Activated CD4-positive, alpha-beta T cell treated with anti-CD3 and anti-CD28 coated beads, Interleukin-10, Interleukin-2, amounts not matched to agents 100 ng/mL and 50 ng/mL, durations not matched to agents 16 hours and 8 hours (primary cell): ENCODE measurements around the gene LGSN.
"Not testable (repeated sequence)": the region's sequence is repeated elsewhere in the genome, so short reads cannot be mapped to it uniquely, and the experiment has no call there.

Experiments used
- DNase-seq: peaks from one replicate; pipeline ENCODE4 v3.0.0-alpha.2; 2020

LGSN gene, protein sequence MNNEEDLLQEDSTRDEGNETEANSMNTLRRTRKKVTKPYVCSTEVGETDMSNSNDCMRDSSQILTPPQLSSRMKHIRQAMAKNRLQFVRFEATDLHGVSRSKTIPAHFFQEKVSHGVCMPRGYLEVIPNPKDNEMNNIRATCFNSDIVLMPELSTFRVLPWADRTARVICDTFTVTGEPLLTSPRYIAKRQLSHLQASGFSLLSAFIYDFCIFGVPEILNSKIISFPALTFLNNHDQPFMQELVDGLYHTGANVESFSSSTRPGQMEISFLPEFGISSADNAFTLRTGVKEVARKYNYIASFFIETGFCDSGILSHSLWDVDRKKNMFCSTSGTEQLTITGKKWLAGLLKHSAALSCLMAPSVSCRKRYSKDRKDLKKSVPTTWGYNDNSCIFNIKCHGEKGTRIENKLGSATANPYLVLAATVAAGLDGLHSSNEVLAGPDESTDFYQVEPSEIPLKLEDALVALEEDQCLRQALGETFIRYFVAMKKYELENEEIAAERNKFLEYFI

DNA sequence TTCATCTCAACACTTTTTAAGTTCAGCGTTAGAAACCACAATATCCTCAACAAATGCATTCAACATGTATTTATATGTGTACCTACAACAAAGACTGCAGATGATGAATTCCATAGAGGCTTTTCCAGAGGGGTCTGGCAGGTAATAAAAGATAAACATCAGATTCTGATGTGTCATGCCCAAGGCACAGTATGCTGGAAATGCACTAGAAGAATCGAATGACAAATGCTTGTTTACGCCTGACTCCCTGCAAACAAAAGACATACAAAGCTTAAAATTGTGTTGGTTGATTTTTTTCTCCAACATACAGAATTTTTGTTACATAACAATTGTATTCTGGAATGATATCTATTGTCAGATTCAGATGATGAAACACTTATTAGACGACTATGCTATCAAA, at the start of gene LGSN:
TSS of gene LGSN (minus strand) at position 45 of the 400 bp plus-strand sequence. CDS start at position 5, 40 bp downstream.
- no peak for DNase-seq

DNA sequence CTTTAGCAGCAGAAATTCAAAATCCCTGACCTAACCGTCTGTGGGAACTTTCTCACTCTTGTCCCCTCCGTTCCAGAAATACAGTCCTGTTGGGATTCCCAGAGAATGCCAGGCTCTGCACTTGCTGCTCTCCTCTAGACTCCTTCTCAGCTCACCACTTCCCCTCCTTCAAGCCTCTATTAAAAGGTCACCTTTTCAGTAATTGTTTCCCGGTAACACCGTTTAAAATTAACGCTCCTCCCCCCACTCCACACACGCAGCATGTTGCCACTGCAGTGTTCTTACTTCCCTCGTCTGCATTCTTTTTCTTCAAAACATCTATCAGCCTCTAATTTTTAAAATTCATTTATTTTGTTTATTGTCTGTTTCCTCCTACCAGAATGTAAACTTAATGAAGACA, 48.6 kb upstream of the LGSN start:
- no peak for DNase-seq

DNA sequence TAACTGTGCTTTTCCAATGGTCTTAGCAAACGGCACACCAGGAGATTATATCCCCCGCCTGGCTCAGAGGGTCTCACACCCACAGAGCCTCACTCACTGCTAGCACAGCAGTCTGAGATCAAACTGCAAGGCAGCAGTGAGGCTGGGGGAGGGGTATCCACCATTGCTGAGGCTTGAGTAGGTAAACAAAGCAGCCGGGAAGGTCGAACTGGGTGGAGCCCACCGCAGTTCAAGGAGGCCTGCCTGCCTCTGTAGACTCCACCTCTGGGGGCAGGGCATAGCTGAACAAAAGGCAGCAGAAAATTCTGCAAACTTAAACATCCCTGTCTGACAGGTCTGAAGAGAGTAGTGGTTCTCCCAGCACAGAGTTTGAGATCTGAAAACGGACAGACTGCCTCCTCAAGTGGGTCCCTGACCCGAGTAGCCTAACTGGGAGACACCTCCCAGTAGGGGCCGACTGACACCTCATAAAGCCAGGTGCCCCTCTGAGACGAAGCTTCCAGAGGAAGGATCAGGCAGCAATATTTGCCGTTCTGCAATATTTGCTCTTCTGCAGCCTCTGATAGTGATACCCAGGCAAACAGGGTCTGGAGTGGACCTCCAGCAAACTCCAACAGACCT, 42.8 kb upstream of the LGSN start:
- DNase-seq, result not testable (repeated sequence)

DNA sequence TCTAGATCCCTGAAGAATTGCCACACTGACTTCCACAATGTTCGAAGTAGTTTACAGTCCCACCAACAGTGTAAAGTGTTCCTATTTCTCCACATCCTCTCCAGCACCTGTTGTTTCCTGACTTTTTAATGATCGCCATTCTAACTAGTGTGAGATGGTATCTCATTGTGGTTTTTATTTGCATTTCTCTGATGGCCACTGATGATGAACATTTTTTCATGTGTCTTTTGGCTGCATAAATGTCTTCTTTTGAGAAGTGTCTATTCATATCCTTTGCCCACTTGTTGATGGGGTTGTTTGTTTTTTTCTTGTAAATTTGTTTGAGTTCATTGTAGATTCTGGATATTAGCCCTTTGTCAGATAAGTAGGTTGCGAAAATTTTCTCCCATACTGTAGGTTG, 37.6 kb upstream of the LGSN start:
- not testable (repeated sequence) for DNase-seq

DNA sequence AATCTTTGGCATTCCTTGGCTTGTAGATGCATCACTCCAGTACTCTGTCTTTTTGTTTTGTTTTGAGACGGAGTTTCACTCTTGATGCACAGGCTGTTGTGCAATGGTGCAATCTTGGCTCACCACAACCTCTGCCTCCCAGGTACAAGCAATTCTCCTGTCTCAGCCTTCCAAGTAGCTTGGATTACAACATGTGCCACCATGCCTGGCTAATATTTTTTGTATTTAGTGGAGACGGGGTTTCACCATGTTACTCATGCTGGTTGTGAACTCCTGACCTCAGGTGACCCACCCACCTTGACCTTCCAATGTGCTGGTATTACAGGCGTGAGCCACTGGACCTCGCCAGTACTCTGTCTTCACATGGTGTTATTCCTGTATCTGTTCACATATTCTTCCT, 35.8 kb upstream of the LGSN start:
- DNase-seq, result no peak

DNA sequence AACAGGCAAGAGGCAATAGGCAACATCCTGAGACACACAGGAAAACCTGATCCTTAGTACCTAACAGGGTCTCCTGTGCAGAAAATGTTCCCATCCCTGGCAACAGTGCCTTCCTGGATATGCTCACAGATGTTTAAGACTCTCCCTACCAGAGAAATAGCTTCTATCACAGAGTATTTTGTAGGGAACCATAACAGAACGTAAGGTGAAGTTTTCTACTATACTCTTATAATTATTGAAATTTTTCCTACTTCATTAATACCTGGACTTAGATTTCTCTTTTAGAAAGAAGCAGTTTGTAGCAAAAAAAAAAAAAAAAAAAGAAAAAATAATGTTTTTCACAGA, 33.5 kb upstream of the LGSN start:
- no peak for DNase-seq

DNA sequence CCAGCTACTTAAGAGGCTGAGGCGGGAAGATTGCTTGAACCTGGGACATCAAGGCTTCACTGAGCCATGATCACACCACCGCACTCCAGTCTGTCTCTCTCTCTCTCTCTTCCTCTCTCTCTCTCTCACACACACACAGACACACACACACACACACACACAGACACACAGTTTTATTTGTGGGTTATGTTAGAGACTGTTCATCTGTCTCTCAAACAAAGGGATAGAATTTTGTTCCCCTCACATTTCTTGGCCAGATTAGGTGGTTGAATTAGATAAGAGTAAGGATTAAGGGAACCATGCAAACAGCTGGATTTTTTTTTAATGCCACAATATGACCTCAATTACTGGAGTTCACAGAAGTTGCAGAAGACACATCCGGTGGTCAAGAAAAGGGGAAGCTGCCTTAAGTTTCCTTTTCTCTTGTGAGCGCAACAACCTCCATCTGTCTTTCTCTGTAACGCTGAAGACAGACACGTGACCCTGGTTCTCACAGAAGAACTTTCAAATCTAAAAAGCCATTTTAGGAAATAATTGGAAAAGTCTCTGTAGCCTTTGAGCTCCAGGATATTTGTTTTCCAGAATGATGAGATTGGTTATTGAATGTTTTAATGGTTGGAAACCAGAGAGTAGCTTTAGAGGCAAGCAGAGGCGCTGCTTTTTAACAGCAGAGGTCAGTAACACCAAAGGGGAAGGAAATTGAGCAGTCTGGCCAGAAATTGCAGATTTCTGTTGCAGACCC, 32.9 kb upstream of the LGSN start:
- DNase-seq, result peak; percentile 9

DNA sequence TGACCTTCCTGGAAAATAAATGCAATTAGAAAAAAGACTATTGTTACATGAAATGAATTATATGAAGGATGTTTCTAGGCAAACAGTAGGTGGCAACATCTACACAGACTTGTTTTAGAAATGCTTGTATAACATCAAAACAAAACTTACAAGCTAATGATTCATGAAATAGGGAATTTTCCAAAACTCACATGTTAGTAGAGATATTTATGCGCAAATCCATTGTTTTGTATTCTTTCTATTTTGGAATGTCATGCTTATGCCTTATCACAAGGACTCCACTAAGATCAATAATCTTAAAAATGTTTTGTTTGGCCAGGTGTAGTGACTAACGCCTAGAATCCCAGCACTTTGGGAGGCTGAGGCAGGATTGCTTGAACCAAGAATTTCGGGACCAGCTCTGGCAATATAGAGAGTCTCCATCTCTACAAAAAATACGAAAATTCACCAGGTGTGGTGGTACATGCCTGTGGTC, 32.3 kb upstream of the LGSN start:
- peak; percentile 7 for DNase-seq

DNA sequence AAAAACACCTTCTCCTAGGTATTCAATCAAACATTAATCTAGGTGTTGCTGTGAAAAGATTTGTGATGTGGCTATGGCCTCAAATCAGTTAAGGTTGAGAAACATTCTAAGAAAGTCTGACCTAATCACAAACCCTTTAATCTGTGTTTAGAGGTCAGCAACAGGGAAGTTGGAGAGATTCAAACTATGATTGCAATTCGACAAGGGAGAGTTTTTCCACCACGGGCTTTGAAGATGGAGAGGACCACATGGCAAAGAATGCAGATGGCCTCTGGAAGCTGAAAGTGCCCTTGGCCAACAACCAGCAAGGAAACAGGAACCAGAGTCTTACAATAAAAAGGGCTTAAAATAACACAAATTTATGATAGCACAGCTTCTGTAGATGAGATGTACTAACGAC, 29.6 kb upstream of the LGSN start:
- DNase-seq, result no peak

DNA sequence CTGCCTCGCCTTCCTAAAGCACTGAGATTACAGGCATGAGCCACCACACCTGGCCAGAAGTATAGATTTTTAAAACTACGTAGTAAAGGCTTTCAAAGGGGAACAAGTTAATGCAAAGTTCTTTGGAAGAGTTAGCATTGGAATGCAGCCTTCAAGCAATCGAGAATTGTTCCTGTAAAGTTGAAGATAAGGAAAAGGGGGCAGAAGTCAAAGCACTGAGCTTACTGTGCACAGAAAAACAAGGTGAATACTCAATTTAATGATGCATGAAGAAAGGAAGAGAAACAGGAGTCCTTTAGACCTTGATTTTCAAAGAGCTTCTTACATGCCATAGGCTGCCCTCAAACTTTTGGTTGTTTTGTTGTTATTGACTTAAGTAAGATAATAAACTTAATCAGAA, 29.1 kb upstream of the LGSN start:
- no peak for DNase-seq

DNA sequence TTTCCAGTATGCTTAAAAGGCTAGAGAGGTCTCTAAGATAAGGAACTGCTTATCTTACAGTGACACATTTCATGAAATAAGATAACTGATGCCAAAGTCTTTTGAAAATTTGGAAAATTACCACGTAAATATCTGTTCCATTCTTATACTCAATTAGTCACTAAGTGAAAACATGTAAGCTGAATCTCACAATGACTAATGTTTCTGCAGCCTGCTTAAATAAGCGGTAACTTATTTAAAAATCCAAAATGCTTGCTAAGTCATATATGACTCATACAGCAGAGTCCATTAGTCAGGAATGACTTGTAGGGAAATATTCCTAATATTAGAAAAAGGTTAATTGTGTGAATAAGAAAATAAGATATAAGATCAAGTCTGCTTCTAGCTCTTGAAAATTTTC, 27.8 kb upstream of the LGSN start:
- DNase-seq, result no peak

DNA sequence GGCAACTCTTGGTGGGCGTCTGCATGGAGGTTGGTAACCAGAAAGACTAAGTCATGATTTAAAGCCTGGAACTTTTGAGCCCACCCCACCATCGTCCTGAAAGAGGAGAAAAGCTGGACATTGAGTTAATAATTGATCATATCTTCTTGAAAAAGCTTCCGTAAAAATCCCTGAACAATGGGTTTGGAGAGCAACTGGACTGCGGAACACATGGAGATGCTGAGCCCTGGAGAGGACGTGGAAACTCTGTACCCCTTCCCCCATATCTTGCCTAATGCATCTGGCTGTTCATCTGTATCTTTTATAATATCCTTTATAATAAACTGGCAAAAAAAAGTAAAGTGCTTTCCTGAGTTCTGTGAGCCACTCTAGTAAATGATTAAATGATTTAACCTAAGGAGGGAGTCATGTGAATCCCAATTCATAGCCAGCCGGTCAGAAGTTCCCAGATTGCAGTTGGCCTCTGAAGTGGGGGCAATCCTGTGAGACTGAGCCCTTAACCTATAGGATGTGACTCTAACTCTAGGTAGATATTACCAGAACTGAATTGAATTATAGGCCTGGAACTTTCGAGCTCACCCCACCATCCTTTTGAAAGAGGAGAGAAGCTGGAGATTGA, 26.5 kb upstream of the LGSN start:
- no peak for DNase-seq

DNA sequence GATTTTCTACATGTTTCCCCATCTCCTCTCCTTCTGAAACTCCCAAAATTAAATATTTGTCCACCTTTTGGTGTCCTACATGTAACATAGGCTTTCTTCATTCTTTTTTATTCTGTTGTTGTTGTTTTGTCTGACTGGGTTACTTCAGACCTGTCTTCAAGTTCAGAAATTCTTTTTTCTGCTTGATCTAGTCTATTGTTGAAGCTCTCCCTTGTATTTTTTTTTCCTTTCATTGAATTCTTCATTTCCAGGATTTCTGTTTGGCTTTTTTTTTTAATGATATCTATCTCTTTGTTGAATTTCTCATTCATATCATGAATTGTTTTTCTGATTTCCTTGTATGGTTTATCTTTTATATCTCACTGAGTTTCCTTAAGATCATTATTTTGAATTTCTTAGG, 20.6 kb upstream of the LGSN start:
- no peak for DNase-seq

DNA sequence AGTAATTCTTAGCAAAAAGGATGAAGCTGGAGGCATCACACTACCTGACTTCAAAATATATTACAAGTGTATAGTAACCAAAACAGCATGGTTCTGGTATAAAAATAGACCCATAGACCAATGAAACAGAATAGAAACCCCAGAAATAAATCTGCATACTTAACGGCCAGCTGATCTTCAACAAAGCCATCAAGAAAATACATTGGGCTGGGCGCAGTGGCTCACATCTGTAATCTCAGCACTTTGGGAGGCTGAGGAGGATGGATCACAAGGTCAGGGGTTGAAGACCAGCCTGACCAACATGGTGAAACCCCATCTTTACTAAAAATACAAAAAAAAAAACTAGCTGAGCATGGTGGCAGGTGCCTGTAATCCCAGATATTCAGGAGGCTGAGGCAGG, 14.9 kb upstream of the LGSN start:
- DNase-seq, result not testable (repeated sequence)

DNA sequence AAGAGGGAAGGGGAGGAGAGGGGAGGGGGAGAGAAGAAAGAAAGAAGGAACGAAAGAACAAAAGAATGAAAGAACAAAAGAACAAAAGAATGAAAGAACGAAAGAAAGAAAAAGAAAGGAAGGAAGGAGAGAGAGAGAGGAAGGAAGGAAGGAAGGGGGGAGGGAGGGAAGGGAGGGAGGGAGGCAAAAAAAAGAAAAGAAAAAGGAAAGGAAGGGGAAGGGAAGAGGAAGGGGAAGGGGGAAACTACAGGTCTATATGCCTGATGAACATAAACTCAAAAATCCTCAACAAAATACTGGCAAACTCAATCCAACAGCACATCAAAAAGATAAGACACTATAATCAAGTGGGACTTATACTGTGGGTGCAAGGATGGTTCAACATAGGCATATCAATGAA, 13.7 kb upstream of the LGSN start:
- no peak for DNase-seq

DNA sequence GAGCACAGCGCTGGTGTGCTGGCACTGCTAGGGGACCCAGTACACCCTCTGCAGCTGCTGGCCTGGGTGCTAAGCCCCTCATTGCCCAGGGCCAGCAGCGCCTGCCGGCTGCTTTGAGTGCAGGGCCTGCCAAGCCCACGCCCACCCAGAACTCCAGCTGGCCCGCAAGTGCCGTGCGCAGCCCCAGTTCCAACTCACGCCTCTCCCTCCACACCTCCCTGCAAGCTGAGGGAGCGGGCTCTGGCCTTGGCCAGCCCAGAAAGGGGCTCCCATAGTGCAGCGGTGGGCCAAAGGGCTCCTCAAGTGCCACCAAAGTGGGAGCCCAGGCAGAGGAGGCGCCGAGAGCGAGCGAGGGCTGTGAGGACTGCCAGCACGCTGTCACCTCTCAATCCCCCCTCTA, 6.8 kb upstream of the LGSN start:
- DNase-seq, result not testable (repeated sequence)

DNA sequence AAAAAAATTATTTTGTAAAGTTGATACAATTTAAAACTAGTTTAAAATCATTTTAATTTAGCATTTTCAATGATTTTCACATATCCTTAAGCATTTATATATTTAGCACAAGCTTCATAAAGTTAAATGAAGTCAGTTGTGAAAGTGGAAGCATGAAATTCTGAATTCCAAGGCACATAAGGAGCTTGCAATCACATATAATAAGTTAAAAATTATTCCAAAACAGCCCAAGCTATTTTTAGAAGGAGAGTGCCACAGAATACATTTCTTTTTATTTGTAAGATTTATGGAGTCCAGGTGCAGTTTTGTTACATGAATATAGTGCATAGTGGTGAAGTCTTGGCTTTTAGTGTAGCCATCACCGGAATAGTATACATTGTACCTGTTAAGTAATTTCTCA, 3.2 kb upstream of the LGSN start:
- no peak for DNase-seq

DNA sequence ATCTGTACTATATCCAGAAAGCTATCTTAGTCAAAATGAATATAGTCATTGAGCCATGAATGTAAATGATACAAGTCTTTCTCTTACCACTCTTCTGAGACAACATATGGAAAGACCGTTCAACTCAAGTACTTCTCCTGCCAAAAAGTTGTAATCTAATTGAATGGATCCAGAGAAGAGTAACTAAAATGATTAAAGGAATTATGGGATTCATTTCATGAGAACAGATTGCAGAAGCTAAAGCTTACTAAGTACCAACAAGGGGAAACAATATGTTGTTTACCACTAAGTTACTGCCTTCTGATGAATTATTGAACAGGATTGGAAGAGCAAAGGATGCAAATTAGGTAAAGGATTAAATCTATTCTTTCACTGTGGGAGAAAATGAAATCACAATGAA, 2.0 kb upstream of the LGSN start:
- no peak for DNase-seq

DNA sequence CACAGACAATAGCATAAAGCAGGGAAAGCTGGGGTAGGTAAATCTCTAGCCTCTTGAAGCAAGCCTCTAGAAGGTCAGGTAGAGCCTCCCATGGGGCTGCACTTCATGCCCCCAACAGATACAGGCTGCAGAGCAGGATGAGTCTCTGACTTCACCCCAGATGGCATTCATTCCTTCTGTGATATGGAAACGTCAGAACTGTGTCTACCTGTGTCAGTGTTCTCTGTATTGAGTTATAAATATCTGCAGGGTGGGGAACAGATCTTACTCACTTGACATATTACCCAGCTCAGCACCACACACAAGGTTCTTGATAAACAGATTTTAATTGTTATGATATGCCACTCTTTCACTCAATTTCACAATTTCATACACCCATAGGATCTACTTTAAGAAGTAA, 2.1 kb downstream of the LGSN start:
- DNase-seq, result no peak

DNA sequence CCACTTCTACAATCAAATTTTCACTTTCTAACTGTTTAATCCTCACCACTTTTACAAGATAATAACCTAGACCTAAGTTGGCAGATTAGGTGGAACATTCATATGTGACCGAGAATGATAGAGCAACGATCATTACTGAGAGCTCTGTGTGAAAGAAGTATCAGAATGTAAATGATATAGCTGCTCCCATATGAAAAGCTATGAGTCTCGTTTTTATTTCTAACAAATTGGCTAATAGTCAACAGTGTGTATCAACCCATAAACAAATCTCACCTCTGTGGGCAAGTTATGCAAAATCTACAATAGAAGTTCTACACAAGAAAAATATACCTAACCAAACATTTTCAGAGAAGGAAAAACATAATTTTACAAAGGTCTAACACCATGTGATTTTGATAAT, 3.7 kb downstream of the LGSN start:
- no peak for DNase-seq

DNA sequence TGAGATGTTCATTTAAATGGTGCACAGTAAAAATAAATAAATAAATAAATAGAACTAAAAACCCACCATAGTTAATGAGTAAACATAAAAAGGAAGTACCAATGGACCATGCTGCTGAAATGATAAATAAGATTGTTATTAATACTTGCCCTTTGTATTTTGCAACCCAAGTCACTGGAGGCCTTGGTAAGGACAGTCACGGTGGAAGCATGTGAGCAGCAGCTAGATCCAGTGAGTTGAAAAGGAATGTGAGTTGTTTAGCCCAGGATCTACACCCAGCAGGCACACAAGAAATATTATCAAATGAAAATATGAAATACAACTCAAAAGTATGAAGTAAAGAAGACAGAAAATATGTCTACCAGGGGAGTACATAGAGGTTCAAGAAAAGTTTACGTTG, 6.7 kb downstream of the LGSN start:
- no peak for DNase-seq

DNA sequence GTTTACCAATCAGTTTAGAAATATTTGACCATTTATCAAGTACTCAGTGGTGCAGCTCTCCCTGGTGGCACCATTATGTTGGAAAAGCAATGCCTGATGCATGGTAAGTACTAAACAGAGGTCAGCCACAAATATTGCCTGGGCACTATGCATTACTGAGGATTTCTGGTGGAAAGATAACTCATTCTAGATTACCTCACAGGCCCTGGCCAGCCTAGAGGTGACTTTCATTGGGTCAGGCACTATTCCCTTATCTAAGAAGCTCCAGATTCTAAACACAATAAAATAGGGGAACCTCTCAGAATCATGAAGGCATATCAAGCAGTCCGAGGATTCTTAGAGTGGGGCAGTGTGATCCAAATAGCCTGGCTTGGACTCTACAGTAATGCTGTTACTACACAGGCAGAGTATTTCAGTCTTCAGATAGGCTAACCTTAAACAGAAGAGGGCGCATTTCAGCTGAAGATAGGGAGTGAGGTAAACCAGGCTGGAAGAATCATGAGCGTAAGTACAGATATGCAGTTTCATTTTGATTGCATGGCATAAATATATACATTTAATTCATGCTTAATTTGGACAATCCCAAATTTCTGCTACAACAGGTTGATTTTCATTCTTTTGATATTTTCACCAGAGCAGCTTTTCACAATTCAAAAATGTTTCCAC, 12.1 kb downstream of the LGSN start:
- peak; percentile 16 for DNase-seq

DNA sequence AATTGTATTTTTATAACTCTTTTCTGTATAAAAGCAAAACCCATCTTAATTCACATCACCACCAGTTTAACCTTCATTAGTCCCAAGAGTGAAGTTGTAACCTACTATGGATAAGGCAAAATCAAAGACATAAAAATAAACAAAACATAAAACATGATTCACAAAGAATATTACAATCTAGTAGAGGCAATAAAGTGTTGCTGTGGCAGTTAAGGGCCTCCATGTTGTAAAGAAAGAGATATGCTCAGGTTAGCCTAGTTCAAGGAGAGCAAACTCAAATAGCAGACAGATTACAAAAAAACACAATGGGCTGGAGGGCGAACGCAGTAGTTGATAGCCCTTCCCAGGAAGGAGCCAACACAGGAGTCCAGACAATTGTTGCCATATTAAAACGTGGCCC, 13.4 kb downstream of the LGSN start:
- no peak for DNase-seq
